DMS 273 (cell line): ENCODE measurements around the gene FBXL15.
"Not testable (repeated sequence)": the region's sequence is repeated elsewhere in the genome, so short reads cannot be mapped to it uniquely, and the experiment has no call there.

Source experiments
- DNase-seq: peaks from one replicate; lab custom pipeline; 2025; ENCODE audit not compliant: unreplicated experiment; lab: John Stamatoyannopoulos, UW

Gene FBXL15

GRCh38 chr10:102452672-102453340 lies 32.2 kb downstream of the FBXL15 start:
- DNase-seq = peak; percentile 34

- DNase-seq = no peak
Measured at GRCh38 chr10:102453502-102453901, 32.9 kb downstream of the FBXL15 start.

DNA sequence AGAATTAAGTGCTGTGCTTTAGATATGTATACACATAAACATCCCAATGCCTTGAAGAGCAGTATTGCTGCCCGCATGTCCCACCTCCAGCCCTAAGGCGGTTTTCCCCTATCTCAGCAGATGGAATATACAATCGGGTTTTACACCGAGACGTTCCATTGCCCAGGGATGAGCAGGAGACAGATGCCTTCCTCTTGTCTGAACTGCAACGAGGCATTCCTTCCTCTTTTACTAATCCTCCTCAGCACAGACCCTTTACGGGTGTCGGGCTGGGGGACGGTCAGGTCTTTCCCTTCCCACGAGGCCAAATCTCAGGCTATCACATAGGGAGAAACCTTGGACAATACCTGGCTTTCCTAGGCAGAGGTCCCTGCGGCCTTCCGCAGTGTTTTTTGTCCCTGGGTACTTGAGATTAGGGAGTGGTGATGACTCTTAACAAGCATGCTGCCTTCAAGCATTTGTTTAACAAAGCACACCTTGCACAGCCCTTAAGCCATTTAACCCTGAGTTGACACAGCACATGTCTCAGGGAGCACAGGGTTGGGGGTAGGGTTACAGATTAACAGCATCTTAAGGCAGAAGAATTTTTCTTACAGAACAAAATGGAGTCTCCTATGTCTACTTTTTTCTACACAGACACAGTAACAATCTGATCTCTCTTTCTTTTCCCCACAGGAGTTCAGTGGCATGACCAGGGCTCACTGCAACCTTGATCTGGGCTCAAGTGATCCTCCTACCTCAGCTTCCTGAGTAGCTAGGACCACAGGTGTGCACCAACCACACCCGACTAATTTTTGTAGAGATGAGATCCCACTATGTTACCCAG lies 34.2 kb downstream of the FBXL15 start:
- not testable (repeated sequence) for DNase-seq

- DNase-seq = no peak
Measured at GRCh38 chr10:102455893-102456471, 35.3 kb downstream of the FBXL15 start.

GRCh38 chr10:102457591-102458150 lies 37.0 kb downstream of the FBXL15 start:
- DNase-seq = peak; percentile 94

- DNase-seq = no peak
Measured at GRCh38 chr10:102458656-102459055, 38.0 kb downstream of the FBXL15 start.

DNA sequence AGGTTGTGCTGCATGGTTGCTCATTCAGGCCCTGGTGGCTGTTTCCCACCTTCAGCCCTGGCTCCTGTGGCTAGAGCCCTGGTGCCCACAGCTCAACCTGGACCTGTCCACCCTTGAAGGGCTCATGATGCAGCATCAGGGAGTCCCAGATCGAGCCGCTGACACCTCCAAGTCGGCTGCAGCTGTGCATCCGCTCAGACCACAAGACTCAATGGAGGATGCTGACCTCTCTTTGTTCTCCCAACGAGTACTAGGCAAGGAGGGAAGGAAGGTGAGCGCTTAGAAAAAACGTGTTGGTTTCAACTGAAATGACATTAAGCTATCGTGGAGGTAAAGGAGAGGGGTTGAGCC lies 40.2 kb downstream of the FBXL15 start:
- DNase-seq = no peak

GRCh38 chr10:102461187-102462054 lies 40.8 kb downstream of the FBXL15 start:
- DNase-seq = peak; percentile 94

DNA sequence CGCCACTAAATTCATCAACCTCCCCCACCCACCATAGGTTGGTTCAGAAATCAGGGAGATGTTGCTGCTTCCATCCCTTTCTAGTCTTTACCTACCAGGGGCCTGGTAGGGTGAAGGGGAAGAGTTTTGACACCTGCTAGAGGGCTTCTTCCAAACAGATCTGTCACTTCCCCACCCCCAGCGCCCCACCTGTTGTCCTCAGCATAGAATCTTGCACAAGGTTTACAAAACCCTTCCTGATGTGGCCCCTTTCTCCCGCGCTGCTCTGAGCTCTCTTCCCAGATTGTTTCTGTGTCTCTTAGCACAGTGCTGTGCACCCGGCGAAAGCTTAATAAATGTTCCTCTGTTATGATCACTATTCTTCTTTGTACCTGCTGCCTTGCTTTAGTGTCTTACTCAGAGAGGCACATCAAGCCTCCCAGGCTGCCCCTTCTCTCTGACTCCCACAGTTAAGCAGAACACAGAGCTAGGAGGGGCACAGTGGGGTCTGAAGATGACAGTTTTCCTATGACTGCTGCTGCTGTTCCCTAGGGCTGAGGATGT lies 41.9 kb downstream of the FBXL15 start:
- DNase-seq = no peak

DNA sequence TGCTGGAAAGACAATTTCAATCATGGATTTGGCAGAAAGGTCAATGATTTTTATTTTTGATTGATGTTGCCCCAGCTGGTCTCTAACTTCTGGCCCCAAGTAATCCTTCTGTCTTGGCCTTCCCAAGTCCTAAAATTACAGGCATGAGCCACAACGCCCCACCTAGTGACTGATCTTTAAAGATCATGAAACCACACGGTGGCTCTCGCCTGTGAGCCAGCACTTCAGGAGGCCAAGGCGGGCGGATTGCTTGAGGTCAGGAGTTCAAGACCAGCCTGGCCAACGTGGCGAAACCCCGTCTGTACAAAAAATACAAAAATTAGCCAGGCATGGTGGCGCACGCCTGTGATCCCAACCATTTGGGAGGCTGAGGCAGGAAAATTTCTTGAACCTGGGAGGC lies 43.3 kb downstream of the FBXL15 start:
- no peak for DNase-seq

- DNase-seq = peak; percentile 31
Measured at GRCh38 chr10:102465466-102465865, 44.8 kb downstream of the FBXL15 start.

DNA sequence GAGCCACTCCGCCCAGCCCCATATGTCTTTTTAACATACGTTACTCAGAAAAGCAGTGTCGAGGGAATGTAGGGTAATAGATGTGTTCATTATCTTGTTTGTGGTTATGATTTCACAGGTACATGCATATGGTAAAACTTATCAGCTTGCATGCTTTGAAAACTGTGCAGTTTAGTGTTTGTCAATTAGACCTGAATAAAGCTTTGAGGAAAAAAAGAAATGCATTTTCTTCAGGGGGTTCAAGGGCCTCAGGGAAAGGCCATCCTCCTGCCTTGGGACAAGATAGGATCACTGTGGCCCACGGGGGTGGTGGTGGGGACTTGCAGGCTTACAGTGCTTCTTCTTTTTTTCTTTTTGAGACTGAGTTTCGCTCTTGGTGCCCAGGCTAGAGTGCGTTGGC lies 46.7 kb downstream of the FBXL15 start:
- no peak for DNase-seq

DNA sequence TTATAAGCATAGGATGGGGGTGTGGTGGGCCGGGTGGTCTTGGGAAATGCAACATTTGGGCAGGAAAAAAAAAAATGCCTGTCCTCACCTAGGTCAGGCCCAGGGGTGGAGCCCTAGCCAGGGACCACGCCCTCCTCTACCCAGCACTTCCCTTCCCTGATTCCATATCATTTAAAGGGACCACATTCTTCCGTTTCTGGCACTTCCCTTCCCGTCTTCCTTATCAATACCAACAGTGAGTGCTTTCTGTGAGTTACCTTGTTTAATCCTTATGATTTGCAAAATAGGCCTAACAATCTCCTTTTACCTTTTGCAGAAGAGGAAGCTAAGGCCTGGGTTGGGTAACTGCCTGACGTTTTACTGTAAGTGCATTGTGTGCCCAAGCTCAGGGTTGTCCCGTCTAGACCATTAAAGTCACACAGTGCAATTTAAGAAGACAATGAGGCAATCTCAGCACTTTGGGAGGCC lies 47.4 kb downstream of the FBXL15 start:
- no peak for DNase-seq

- no peak for DNase-seq
Measured at GRCh38 chr10:102468683-102469082, 48.0 kb downstream of the FBXL15 start.

DNA sequence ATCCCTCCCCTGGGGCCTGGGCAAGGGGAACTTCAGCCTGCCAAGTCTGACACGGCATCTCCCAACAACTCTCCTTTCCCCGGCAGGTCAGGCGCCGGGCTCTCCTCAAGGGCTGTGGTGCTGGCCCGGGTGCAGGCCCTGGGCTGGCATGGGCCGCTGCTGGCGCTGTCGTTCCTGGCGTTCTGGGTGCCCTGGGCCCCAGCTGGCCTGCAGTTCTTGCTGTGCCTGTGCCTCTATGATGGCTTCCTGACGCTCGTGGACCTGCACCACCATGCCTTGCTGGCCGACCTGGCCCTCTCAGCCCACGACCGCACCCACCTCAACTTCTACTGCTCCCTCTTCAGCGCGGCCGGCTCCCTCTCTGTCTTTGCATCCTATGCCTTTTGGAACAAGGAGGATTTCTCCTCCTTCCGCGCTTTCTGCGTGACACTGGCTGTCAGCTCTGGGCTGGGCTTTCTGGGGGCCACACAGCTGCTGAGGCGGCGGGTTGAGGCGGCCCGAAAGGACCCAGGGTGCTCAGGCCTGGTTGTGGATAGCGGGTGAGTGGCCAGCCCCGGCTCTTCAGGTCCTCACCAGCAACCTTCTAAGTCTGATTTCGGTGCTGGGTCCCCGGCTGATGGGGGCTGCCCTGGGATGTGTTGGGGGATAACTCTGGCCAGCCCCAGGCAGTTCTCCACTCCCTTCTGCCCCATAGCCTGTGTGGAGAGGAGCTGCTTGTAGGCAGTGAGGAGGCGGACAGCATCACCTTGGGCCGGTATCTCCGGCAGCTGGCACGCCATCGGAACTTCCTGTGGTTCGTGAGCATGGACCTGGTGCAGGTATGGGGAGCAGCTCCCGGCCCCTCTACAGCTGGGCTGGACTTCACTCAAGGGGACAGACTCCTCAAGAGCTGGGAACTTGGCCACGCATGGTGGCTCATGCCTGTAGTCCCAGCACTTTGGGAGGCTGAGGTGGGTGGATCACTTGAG lies 50.2 kb downstream of the FBXL15 start:
- DNase-seq = no peak
